ENCODE results near the gene ELAVL1. TPM values are rescaled to one million over a fixed set of nuclear protein-coding genes. Genes with fewer than 3 reads are reported as not detected.
A peak's percentile ranks its signal among the peaks of the same experiment; 100 is the strongest.

The ELAVL1 gene
- polyA plus RNA-seq, 1 donor from 2014 or later: 19.1 TPM

DNA sequence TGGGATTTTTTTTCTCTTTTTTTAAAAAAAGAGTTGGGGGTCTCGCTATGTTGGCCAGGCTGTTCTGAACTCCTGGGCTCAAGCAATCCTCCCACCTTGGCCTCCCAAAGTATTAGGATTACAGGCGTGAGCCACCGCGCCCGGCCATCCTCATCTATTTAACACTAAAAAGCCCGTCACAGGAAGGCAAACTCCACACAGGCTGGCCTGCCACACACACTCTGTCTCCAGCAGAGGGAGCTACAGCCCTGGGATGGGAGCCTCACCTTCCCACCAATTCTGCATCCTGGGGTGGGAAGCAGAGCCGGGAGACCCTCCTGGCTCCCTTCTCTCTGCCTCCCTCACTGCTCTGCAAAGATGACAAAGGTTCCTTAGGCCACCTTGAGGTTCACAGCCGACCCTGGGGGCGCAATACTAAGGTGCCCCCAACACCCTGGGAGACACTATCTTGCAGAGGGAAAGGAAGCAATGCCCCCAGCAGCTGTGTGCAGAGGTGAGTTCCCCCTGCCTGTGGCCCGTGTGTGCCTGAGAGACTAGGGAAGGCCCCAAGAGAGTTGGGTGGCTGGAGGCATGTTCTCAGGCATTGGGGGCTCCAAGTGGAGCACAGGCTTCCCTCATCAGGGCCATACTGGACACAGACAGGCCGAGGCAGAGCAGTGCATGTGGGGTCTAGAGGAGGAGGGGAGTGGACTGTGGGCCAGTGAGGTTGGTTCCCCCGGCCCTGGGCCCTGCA lies 34.6 kb downstream of the ELAVL1 start:
- Histone ChIP-seq H3K9me2 (ENCODE audit: insufficient read depth, low read length) (no peaks in the 10 kb centered on the region), H3K9me3 (ENCODE audit: low read length) (no peaks in the 10 kb centered on the region), H3K79me2 (replicated peaks; ENCODE audit: insufficient read depth, low read length) (no peaks in the 10 kb centered on the region), H3K36me3 (ENCODE audit: insufficient read depth, low read length) (no peaks in the 10 kb centered on the region), H3K27ac (ENCODE audit: low read length) (no peak overlapping the region), H3K9ac (ENCODE audit: low read length) (no peak overlapping the region), H3K4me2 (ENCODE audit: low read length) (no peak overlapping the region), H3F3A (ENCODE audit: insufficient read depth, low read length, poor library complexity, severe bottlenecking) (no peaks in the 10 kb centered on the region), H2AFZ (ENCODE audit: low read depth, low read length) (no peak overlapping the region), H3K4me3 (ENCODE audit: low read length) (no peak overlapping the region), H4K20me1 (ENCODE audit: insufficient read depth) (no peaks in the 10 kb centered on the region), H3K27me3 (ENCODE audit: insufficient read depth, low read depth, low read length) (no peaks in the 10 kb centered on the region)
- TF ChIP-seq, protein P1, sequence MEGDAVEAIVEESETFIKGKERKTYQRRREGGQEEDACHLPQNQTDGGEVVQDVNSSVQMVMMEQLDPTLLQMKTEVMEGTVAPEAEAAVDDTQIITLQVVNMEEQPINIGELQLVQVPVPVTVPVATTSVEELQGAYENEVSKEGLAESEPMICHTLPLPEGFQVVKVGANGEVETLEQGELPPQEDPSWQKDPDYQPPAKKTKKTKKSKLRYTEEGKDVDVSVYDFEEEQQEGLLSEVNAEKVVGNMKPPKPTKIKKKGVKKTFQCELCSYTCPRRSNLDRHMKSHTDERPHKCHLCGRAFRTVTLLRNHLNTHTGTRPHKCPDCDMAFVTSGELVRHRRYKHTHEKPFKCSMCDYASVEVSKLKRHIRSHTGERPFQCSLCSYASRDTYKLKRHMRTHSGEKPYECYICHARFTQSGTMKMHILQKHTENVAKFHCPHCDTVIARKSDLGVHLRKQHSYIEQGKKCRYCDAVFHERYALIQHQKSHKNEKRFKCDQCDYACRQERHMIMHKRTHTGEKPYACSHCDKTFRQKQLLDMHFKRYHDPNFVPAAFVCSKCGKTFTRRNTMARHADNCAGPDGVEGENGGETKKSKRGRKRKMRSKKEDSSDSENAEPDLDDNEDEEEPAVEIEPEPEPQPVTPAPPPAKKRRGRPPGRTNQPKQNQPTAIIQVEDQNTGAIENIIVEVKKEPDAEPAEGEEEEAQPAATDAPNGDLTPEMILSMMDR (IDR thresholded peaks at IDR 0.05; ENCODE audit: poor library complexity, severe bottlenecking): peak; percentile 63
- TF ChIP-seq SMC3 (conservative IDR thresholded peaks at IDR 0.05; ENCODE audit: poor library complexity): peak; percentile 61
- TF ChIP-seq MXI1 (conservative IDR thresholded peaks at IDR 0.05; ENCODE audit: poor library complexity, severe bottlenecking): no peak
- peak; percentile 59 for TF ChIP-seq RAD21 (conservative IDR thresholded peaks at IDR 0.05)
- no peak for TF ChIP-seq TAF1 (IDR thresholded peaks at IDR 0.05; ENCODE audit: low read depth)

GRCh38 chr19:7969555-7969939 lies 35.9 kb downstream of the ELAVL1 start:
- Histone ChIP-seq H3K9me2 (ENCODE audit: insufficient read depth, low read length) (no peaks in the 10 kb centered on the region), H3K36me3 (ENCODE audit: insufficient read depth, low read length) (no peaks in the 10 kb centered on the region), H3K4me2 (ENCODE audit: low read length) (no peak overlapping the region), H3K27ac (ENCODE audit: low read length) (no peak overlapping the region), H3K9ac (ENCODE audit: low read length) (no peak overlapping the region), H4K20me1 (ENCODE audit: insufficient read depth) (no peaks in the 10 kb centered on the region), H3F3A (ENCODE audit: insufficient read depth, low read length, poor library complexity, severe bottlenecking) (no peaks in the 10 kb centered on the region), H3K9me3 (ENCODE audit: low read length) (no peaks in the 10 kb centered on the region), H2AFZ (ENCODE audit: low read depth, low read length) (no peak overlapping the region), H3K27me3 (ENCODE audit: insufficient read depth, low read depth, low read length) (no peaks in the 10 kb centered on the region), H3K79me2 (replicated peaks; ENCODE audit: insufficient read depth, low read length) (no peaks in the 10 kb centered on the region), H3K4me3 (ENCODE audit: low read length) (no peak overlapping the region)
- TF ChIP-seq, protein P1 (IDR thresholded peaks at IDR 0.05; ENCODE audit: poor library complexity, severe bottlenecking): no peak
- TF ChIP-seq POLR2AphosphoS5 (IDR thresholded peaks at IDR 0.05): no peak
- TF ChIP-seq TAF1 (IDR thresholded peaks at IDR 0.05; ENCODE audit: low read depth): no peak
- TF ChIP-seq, protein P2, sequence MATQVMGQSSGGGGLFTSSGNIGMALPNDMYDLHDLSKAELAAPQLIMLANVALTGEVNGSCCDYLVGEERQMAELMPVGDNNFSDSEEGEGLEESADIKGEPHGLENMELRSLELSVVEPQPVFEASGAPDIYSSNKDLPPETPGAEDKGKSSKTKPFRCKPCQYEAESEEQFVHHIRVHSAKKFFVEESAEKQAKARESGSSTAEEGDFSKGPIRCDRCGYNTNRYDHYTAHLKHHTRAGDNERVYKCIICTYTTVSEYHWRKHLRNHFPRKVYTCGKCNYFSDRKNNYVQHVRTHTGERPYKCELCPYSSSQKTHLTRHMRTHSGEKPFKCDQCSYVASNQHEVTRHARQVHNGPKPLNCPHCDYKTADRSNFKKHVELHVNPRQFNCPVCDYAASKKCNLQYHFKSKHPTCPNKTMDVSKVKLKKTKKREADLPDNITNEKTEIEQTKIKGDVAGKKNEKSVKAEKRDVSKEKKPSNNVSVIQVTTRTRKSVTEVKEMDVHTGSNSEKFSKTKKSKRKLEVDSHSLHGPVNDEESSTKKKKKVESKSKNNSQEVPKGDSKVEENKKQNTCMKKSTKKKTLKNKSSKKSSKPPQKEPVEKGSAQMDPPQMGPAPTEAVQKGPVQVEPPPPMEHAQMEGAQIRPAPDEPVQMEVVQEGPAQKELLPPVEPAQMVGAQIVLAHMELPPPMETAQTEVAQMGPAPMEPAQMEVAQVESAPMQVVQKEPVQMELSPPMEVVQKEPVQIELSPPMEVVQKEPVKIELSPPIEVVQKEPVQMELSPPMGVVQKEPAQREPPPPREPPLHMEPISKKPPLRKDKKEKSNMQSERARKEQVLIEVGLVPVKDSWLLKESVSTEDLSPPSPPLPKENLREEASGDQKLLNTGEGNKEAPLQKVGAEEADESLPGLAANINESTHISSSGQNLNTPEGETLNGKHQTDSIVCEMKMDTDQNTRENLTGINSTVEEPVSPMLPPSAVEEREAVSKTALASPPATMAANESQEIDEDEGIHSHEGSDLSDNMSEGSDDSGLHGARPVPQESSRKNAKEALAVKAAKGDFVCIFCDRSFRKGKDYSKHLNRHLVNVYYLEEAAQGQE (IDR thresholded peaks at IDR 0.05; ENCODE audit: borderline replicate concordance): no peak
- TF ChIP-seq EZH2 (IDR thresholded peaks at IDR 0.05; ENCODE audit: borderline replicate concordance, insufficient read depth, low read length, poor library complexity, severe bottlenecking): no peak
- TF ChIP-seq EP300 (conservative IDR thresholded peaks at IDR 0.05; ENCODE audit: poor library complexity, severe bottlenecking): no peak
- no peak for TF ChIP-seq SMC3 (conservative IDR thresholded peaks at IDR 0.05; ENCODE audit: poor library complexity)
- no peak for TF ChIP-seq RAD21 (conservative IDR thresholded peaks at IDR 0.05)
- no peak for TF ChIP-seq MXI1 (conservative IDR thresholded peaks at IDR 0.05; ENCODE audit: poor library complexity, severe bottlenecking)

All from neural cell (in vitro differentiated cells).